Activated T-cell treated with anti-CD3 and anti-CD28 coated beads for 4 hours (primary cell): ENCODE data around the gene PLA2G2F.

Experiments used
- DNase-seq: peaks from one replicate; pipeline ENCODE4 v3.0.0-alpha.2; 2020

PLA2G2F gene

DNA sequence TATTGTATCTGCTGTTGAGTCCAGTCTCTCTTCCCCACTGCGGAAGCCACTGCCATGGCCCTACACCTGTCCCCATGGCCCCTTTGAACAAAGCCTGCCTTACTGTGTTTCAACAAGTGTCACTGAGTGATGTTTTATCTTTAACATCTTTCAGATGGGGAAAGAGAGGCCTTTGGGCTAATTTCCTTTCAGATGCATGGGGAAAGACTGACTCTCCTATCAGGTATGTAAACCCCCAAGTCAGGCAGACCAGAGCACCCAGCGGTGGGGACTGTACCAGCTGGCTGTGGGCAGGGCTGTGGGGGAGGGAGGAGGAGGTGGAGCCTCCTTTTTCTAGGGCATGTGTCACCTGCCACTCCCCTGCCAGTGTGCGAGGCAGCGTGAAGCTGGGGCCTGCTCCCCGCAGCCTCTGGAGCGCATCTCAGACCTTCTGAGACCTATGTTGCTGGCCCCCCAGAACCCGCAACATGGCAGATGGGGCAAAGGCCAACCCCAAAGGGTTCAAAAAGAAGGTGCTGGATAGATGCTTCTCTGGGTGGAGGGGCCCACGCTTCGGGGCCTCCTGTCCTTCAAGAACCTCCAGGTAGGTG, at the start of gene PLA2G2F:
PLA2G2F (plus strand) TSS at position 363 of the 590 bp plus-strand sequence; CDS start at position 468, 105 bp downstream.
- no peak for DNase-seq

GRCh38 chr1:20089328-20090077, 49.6 kb upstream of the PLA2G2F start:
- no peak for DNase-seq

GRCh38 chr1:20090119-20090518, 49.0 kb upstream of the PLA2G2F start:
- no peak for DNase-seq

GRCh38 chr1:20090641-20091040, 48.5 kb upstream of the PLA2G2F start:
- no peak for DNase-seq

DNA sequence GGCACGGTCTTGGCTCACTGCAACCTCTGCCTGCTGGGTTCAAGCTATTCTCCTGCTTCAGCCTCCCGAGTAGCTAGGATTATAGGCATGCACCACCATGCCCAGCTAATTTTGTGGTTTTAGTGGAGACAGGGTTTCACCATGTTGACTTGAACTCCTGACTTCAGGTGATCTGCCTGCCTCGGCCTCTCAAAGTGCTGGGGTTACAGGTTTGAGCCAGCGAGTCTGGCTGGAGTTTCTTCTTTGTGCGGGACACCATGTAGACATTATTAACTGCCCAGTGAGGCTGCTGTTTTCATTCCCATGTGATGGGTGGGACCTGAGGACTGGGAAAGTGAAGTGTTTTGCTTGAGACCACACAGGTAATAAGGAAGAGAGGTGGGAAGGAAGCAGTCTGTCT, 45.8 kb upstream of the PLA2G2F start:
- DNase-seq, result no peak

DNA sequence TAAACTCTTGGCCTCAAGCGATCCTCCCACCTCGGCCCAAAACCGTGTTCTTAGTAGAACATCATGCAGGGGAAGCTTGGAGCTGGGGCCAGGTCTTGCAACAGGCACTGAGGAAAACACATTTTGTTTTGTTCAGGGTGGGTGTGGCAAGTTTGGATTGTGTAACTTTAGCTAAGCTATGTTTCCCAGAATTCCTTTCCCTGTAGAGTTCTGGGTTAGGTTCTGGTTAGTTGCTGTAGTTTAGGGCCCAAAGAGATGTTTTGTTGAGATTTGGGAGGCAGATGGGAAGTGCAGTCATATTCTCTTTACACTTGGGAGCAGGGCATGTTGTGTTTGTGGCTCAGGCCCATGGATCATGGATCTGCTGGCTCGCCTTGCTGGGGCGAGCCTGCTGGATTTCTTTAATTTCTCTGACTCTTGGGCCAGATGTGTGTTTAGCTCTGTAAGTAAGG, 45.2 kb upstream of the PLA2G2F start:
- DNase-seq, result no peak

GRCh38 chr1:20095564-20096434, 43.3 kb upstream of the PLA2G2F start:
- no peak for DNase-seq

- DNase-seq, result no peak
These were observed 42.2 kb upstream of the PLA2G2F start for GRCh38 chr1:20096840-20097447.

DNA sequence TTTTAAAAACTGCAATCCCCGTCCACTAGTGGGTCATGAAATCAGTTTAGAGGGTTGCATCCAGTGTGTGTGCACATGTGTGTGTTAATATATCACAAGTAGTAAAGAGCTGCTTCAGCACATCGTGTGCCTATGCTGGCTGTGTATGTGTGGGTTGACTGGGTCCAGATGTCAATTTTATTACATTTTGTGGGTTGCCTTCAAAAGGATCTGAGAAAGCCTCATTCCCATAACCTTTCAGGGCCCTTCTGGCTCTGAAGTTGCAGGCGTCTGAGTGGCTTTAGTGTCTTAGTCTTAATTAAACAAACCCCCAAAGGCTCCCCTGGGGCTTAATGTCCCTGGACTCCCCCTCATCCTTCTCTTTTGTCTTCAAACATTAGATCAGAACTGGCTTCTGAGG, 39.6 kb upstream of the PLA2G2F start:
- DNase-seq, result no peak

GRCh38 chr1:20100632-20101355, 38.3 kb upstream of the PLA2G2F start:
- DNase-seq, result no peak

- DNase-seq, result no peak
These were observed 36.2 kb upstream of the PLA2G2F start for GRCh38 chr1:20102875-20103274.

- no peak for DNase-seq
These were observed 33.3 kb upstream of the PLA2G2F start for GRCh38 chr1:20105856-20106255.

GRCh38 chr1:20107351-20107750, 31.8 kb upstream of the PLA2G2F start:
- no peak for DNase-seq

DNA sequence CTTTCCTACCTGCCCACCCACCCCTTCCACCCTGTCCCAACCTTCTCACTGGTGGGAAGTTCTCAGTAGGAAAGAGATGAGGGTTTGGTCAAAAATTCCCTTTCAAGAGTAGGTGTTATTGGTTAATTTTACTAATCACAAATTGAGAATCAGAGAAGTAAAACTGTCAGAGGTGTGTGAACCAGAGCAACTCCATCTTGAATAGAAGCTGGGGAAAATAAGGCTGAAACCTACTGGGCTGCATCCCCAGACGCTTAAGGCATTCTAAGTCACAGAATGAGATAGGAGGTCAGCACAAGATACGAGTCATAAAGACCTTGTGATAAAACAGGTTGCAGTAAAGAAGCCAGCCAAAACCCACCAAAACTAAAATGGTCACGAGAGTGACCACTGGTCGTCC, 31.3 kb upstream of the PLA2G2F start:
- DNase-seq, result no peak

GRCh38 chr1:20108366-20109123, 30.6 kb upstream of the PLA2G2F start:
- DNase-seq, result no peak

DNA sequence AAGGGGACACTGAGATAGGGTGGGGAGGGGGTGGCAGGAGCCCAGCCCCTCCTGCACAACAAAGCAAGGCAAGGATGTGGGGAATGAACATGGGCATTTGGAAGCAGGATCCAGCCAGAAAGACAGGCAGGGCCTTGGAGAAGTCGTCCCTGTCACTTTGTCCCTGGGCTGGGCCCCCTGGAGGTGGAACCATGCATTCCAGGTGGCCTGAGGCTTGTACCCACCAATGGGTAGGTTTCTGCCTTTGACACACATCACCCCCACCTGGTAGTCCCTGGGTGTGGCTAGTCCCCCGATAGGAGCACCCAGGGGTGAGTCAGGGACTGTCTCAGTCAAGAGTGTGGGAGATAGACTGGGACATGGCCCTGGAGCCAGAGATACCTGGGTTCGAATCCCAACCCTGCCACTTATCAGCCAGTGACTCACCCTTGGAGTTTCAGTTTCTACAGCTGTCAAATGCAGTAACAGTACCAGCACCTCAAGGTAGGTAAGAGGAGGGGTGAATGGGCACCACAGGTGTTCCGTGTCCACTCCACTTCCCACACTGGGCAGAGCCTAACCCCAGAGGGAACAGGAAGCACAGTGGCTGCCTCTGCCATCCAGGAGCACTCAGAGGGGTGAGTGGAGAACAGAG, 29.8 kb upstream of the PLA2G2F start:
- no peak for DNase-seq

- no peak for DNase-seq
These were observed 28.4 kb upstream of the PLA2G2F start for GRCh38 chr1:20110679-20111078.

DNA sequence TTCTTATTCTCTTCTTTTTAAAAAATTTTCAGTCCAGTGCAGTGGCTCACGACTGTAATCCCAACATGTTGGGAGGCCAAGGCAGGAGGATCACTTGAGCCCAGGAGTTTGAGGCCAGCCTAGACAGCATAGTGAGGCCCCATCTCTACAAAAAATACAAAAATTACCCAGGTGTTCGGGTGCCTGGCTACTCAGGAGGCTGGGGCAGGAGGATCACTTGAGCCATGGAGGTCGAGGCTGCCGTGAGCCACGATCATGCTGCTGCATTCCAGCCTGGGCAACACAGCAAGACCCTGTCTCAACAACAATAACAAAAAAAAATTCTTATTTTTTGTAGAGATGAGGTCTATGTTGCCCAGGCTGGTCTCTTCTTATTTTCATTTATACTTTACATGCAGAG, 27.7 kb upstream of the PLA2G2F start:
- no peak for DNase-seq

DNA sequence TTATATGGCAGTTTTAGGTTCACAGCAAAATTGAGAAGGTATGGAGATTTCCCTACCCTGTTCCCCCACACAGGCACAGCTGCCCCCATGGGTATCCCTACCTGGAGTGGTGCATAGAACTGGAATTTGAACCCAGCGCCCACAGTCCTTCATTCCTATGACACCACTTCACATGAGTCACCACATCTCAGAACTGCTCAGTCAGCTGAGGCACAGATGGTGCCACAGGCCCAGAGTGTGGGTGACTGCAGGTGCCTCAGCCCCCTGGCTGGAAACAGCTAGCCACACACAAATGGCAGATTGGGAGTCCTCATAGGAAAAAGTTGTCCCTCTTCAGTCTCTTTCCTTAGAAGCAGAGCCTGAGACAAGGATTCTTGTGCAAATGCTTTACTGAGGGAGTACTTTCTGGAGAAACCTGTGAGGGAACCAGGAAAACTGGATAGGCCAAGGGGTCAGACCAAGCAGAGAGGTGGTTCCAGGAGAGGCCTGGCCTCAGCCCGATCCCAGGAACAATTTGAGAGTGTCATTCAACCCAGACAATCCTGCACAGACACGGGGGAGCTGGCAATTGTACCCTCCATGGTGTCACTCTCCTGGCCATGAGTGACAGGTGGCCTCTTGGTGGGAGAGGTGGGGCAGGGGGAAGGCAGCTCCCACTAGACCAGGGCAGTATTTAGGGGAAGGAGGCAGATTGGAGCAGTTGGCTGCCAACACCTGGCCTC, 26.7 kb upstream of the PLA2G2F start:
- no peak for DNase-seq

DNA sequence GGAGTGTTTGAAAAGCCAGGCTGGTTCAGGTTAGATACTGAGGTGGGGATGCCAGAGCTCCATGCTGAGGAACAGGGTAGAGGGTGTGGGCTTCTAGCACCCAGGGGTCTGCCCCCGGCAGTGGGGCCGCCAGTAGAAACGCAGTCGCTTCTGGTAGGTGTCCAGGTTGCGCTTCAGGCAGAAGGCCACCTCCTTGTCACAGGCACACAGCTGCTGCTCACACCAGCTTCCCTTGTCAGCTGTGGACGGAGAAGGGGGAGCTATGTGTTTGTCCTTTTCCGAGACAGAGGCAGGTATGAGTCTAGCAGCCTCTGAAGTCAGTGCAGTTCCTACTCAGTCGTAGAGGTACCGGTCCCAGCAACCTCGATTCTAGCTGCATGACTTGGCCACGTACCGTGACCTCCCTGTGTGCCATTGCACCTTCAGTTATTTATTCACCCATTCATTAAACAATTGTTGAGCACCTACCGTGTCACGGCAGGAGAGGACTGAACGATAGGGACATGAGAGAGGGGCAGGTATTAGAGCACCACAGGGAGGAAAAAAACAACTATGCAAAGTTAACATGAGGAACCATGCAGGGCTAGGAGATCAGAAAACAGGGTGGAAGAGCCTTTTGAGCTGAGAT, 25.0 kb upstream of the PLA2G2F start:
- no peak for DNase-seq
